Measurements from ENCODE around the gene LCN10.

Gene LCN10

DNA sequence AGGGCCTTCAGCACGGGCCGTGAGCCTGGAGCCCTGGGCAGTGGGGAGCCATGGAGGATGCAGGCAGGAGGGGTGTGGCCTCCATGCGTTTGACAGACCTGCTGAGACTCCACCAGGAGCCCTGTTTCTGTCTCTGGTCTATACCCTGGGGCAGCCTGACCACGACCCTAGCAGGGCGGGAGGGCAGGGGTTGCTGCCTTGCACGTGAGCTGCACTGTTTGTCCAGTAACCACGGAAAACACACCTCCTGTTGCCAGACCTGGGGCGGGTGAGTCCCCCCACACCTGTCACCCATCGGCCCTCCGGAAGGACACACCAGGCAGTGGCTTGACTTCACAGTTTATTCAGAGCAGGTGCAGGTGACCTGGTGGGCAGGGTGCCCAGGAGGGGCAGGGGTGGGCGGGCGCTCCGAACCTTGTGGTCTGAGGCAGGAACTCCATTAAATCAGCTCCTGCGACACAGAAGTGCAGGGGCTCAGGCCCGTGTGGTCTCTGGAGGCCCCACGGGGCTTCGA, 11.4 kb upstream of the LCN10 start:
- peak; percentile 26 for DNase-seq

DNA sequence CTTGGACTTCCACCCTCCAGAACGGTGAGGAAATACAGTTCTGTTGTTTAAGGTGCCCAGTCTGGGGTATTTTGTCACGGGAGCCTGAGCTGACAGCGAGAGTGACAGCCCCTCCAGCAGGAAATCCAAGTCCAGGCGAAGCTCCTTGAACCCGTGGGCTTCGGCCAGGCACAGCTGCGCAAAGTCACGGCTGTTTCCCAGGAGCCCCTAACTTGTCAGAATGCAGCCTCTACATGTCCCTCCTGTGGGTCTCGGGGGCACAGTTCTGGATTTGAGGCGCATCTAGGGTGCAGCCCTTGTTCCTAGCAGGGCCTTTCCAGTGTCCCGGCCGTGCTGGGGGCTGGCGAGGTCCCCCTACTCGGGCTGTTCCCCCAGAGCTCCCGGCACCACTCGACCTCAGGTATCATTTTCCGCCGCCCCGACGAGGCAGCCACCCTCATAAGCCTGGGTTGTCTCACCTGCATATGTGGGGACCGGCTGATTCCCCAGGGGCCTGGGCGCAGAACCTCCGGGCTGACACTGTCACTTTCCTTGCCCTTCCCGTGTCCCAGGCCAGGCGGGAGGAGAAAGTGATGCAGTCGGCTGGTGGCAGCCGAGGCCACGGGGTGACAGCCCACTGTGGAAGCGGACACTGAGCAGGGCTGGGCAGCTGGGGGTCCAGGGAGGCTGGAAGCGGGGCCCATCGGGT, 10.8 kb upstream of the LCN10 start:
- DNase-seq, result peak; percentile 10

DNA sequence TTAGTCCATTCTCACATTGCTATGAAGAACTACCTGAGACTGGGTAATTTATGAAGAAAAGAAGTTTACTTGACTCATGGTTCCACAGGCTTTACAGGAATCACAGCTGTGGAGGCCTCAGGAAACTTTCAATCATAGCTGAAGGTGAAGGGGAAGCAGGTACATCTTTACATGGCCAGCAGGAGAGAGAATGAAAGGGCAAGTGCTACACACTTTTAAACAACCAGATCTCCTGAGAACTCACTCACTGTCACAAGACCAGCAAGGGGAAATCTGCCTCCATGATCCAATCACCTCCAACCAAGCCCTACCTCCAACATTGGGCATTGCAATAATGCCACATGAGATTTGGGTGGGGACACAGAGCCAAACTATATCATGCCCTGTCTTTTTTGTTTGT, 9.1 kb upstream of the LCN10 start:
- DNase-seq, result no peak

- no peak for DNase-seq
Observed at GRCh38 chr9:136751244-136751643, 8.5 kb upstream of the LCN10 start.

DNA sequence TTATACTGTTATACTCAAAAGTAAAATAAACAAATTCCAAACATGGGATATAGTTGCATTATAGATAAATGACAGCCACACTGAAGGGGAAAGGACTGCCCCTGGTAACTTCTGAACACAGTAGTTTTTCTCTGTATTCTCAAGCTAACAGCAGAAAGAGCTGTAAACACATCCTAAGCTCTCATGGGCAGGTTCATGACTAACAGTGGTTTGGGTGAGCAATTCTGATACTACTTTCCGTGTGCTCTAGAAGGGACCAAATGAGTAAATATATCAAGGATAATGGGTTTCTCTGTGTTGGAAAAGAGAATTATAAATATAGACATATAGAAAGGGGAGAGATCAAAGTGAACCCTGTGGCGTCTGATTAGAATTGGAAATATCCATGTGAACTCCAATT, 7.8 kb upstream of the LCN10 start:
- no peak for DNase-seq

- peak; percentile 16 for DNase-seq
Observed at GRCh38 chr9:136748666-136749611, 6.2 kb upstream of the LCN10 start.

GRCh38 chr9:136748201-136748600, 5.5 kb upstream of the LCN10 start, which contains the start of gene LCN6:
LCN6 (minus strand) TSS chr9:136748525; CDS start chr9:136748483, 42 bp downstream.
- DNase-seq, result peak; percentile 25

DNA sequence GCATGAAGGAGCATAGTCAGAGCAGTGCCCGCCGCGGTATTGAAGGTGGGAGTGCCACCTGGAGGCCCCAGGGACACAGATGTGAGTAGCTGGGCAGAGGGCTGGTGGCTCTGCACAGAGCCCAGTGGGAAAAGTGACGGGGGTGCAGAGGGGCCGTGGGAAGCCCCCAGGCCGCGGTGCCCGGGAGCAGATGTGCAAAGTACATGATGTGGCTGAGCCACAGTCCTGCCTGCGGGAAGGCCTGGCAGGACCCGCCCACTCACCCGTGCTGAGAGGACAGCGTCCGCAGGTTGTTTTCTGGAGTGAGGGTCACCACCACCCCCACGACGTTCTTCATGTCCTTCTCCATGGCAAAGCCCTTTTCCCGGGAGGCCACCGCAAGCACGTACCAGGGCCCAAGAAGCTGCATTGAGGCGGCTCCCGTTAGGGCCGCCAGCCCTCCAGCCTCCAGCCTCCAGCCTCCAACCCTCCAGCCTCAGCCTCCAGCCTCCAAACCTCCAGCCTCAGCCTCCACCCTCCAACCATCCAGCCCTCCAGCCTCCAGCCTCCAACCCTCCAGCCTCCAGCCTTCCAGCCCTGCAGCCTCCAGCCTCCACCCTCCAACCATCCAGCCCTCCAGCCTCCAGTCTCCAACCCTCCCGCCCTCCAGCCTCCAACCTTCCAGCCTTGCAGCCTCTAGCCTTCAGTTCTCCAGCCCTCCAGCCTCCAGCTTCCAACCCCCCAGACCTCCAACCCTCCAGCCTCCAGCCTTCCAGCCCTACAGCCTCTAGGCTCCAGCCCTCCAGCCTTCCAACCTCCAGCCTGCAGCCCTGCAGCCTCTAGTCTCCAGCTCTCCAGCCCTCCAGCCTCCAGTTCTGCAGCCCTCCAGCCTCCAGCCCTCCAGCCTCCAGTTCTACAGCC, 4.7 kb upstream of the LCN10 start:
- peak; percentile 20 for DNase-seq

DNA sequence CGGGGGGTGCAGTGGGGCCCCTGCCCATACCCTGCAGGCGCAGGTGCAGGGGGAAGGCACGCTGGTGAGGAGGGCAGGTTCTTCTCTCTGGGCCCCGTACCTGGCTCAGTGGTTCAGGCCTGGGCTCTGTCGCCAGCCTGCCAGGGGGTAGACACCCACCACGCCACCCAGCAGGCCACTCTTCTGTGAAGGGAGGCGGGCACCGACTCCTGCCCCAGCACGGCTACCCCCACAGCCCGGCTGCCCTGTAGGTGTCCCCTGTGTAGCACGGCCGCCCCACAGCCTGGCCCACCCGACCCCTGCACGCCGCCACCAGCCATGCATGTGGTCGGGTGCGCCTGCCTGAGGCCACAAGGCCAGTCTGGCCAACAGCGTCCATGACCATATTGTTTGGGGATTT, 3.9 kb upstream of the LCN10 start:
- peak; percentile 23 for DNase-seq

- peak; percentile 26 for DNase-seq
Observed at GRCh38 chr9:136746155-136746490, 3.4 kb upstream of the LCN10 start.

- DNase-seq, result peak; percentile 12
Observed at GRCh38 chr9:136745389-136746154, 2.8 kb upstream of the LCN10 start.

- peak; percentile 29 for DNase-seq
Observed at GRCh38 chr9:136744773-136745172, 2.0 kb upstream of the LCN10 start.

DNA sequence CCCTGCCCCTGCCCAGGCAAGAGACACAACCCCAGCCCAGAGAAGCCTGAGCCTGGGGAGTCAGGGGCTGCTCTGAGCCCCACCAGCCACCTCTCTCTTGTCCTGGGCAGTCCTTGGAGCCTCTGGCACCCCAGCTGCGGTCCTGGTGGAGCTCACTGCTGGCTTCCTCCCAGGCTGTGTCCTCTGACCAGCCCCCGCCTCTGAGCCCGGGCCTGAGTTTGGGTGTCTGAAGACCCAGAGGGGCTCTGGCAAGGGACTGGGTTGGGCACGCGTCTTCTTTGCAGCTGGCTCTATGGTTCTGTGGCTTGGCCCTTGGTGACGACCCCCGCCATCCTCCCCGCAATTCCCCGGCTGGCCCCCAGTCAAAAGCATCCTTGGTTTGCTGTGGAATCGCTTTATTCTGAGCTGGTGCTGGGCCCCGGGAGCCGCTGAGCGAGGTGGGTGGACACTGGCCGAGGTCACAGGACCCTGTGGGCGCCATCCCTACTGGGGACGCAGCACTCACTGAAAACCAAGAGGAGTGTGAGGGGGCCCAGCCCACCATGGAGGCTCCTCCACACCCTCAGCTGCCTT, 985 bp upstream of the LCN10 start:
- peak; percentile 21 for DNase-seq

DNA sequence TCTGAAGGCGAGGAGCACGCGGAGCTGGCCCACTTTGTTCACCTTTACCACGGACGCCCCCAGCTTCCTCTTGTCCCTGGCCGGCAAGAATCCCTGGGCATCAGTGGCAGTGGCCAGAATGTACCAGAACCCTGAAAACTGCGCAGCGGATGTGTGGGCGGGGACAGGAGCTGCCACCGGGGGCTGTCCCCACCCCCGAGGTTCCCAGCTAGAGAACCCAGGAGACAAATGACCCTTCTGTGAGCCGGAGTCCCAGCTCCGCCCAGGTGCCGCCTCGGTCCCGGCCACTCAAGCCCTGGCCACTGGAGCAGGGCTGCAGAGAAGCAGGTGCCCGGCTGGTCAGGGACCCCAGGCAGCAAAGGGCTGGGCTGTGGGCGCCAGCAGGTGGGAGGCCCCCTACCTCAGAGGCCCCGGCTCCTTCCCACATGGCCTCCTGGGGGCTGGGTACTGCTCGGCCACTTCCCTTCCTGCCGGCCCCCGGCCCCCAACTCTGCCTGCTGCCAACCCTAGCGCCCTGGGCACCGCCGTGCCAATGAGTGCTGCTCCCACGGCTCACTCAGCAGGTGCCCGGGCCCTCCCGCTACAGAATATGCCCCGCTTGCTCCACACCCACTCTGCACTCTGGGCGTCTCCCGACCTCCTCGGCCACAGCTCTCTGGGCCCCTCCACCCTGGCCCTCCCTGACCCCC, 713 bp downstream of the LCN10 start:
- DNase-seq, result peak; percentile 24

DNA sequence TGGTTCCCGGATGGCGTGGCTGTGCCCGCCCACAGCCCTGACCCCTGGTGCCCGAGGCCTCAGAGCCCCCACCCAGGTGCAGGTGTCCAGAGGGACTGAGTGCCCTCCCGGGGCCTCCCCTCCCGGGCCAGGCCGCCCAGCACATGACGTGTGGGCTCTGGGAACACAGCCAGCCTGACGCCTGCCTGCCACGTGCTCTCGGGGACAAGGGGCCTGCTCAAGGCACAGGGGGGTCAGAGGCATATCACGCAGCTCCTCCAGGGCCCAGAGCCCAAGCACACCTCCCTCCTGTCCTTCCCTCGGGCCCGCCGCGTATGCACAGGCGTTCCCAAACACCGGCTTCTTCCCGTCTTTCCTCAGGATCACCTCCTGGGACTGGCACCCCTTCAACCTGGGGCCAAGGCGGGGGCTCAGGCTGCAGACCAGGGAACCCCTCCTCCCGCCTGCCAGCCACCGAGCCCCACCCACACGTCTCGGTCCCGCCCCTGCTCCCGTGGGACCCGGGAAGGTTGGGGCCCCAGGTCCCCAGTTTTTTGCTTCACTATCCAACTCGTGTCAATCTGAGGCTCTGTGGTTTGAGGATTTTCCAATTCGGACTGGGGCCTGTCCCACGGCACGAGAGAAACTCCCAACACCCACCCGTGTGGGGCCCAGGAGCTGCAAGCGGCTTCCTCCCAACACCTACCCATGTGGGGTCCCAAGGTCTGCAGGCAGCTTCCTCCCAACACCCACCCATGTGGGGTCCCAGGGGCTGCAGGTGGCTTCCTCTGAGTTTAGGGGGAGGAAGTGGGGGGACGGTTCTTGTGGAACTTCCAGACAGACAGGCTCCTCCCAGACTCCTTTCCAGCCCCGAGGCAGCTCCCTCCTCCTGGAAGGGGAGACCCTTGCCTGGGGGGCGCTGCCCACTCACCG, 1.5 kb downstream of the LCN10 start:
- DNase-seq, result peak; percentile 50

DNA sequence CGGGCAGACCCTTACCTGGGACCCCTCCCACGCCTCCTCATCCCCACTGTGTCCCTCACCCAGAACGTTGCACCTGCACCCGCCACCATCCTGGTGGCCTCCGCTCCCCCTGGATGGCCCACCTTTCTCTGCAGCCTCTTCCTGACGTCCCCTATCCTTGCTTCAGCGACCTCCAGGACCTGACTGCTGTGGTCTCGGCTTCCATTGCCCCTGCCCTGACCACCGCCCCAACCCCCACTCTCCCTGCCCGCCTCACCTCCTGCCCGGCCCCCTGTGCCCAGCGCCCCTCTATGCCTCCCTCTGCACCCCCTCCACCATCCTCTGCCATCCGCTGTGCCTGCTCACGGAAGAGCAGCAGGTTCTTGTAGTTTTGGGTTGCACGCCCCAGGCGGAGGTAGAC, 2.2 kb downstream of the LCN10 start:
- no peak for DNase-seq

GRCh38 chr9:136740069-136740468, 2.7 kb downstream of the LCN10 start:
- peak; percentile 15 for DNase-seq

DNA sequence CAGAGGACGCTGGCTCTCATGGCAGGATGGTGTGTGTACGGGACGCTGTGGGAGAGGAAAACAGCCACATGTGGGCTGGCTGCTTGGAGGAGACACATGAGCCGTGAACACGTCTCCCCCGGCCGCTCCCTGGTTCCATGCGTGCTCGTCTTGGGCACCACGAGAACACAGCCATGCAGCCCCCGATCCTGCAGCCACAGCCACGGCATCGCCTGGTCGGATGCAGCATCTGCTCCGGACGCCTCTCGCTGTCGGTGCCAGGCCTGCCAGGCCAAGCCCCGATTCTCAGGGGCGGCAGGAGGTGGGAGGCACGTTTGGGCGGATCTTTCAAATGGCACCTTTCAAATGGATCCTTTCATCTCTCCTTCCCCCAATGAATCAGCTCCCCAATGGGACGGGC, 3.2 kb downstream of the LCN10 start:
- DNase-seq, result peak; percentile 16

DNA sequence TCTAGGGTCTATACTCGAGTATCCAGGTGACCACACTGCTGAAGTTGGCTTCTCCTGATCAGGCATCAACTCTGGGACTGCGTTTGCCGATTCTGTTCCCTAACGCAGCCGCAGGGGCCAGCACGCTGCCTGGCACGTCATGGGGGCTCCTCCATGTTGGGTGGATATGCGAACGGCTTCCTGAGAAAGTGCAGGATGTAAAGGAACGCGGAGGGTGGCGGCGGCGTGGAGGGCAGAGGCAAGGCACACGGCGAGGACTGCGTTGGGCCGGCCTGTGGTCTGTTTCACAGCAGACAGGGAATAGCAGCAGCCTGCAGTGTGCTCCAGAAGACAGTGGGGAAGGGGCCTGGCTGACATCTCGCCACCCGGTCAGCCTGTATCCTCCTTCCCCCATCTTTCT, 3.8 kb downstream of the LCN10 start:
- DNase-seq, result peak; percentile 6

Data from left hindlimb (tissue), 1 donor.